Astrocyte (in vitro differentiated cells and primary cell): ENCODE measurements around the gene TNFRSF8. TPM values are rescaled to one million over a fixed set of nuclear protein-coding genes. Genes with fewer than 3 reads are reported as not detected.

Experiments used
- DNase-seq: peaks from one replicate; pipeline ENCODE4 v3.0.0-alpha.2; 2010; ENCODE audit warnings: low read depth
- FAIRE-seq: peaks from 2 replicates; lab custom pipeline; 2011; peaks lifted over from hg19 to GRCh38; lab: Jason Lieb, UNC
- H2AFZ ChIP-seq: 2 replicates; pipeline ENCODE4 v1.6.0; 2012; ENCODE audit warnings: low read depth, low read length, inconsistent platforms
- H3K27ac ChIP-seq: 2 replicates; pipeline ENCODE4 v1.5.1; 2011; ENCODE audit warnings: low read depth, low read length, inconsistent platforms
- H3K27me3 ChIP-seq: 2 replicates; pipeline ENCODE4 v1.6.0; 2011; ENCODE audit warnings: low read length, inconsistent platforms; ENCODE audit not compliant: insufficient read depth
- H3K36me3 ChIP-seq: 2 replicates; pipeline ENCODE4 v1.5.1; 2011; ENCODE audit warnings: low read length, inconsistent platforms; ENCODE audit not compliant: insufficient read depth
- H3K4me1 ChIP-seq: 2 replicates; pipeline ENCODE4 v1.5.1; 2011; ENCODE audit warnings: low read length, inconsistent platforms; ENCODE audit not compliant: insufficient read depth
- H3K4me2 ChIP-seq: 2 replicates; pipeline ENCODE4 v1.6.0; 2012; ENCODE audit warnings: low read length, inconsistent platforms
- H3K4me3 ChIP-seq: 2 replicates; pipeline ENCODE4 v1.5.1; 2011; ENCODE audit warnings: low read depth, mild to moderate bottlenecking, low read length, inconsistent platforms; ENCODE audit not compliant: insufficient read depth
- H3K79me2 ChIP-seq: 2 replicates; pipeline ENCODE4 v1.6.0; 2012; ENCODE audit warnings: mild to moderate bottlenecking, low read length, inconsistent platforms; ENCODE audit not compliant: insufficient read depth
- H3K9ac ChIP-seq: 2 replicates; pipeline ENCODE4 v1.6.0; 2012; ENCODE audit warnings: mild to moderate bottlenecking, low read length, inconsistent platforms
- H3K9me3 ChIP-seq: 2 replicates; pipeline ENCODE4 v1.5.1; 2012; ENCODE audit warnings: low read depth, mild to moderate bottlenecking, low read length, inconsistent platforms; ENCODE audit not compliant: insufficient read depth
- H4K20me1 ChIP-seq: 2 replicates; pipeline ENCODE4 v1.6.0; 2012; ENCODE audit warnings: low read length, inconsistent platforms; ENCODE audit not compliant: insufficient read depth
- H3K27ac Mint-ChIP-seq: one replicate; pipeline ENCODE4 v1.8.0; 2021; ENCODE audit warnings: mild to moderate bottlenecking, mixed read lengths; ENCODE audit not compliant: unreplicated experiment
- H3K27me3 Mint-ChIP-seq: one replicate; pipeline ENCODE4 v1.8.0; 2021; ENCODE audit warnings: low read depth, mixed read lengths; ENCODE audit not compliant: unreplicated experiment
- H3K36me3 Mint-ChIP-seq: one replicate; pipeline ENCODE4 v1.8.0; 2021; ENCODE audit warnings: low read depth, mixed read lengths; ENCODE audit not compliant: unreplicated experiment
- H3K4me1 Mint-ChIP-seq: one replicate; pipeline ENCODE4 v1.8.0; 2021; ENCODE audit warnings: low read depth, mixed read lengths; ENCODE audit not compliant: unreplicated experiment
- H3K4me3 Mint-ChIP-seq: one replicate; pipeline ENCODE4 v1.8.0; 2021; ENCODE audit warnings: mild to moderate bottlenecking, moderate library complexity, mixed read lengths; ENCODE audit not compliant: unreplicated experiment
- H3K9me3 Mint-ChIP-seq: one replicate; pipeline ENCODE4 v1.8.0; 2021; ENCODE audit warnings: mild to moderate bottlenecking, mixed read lengths; ENCODE audit not compliant: unreplicated experiment
- EZH2 ChIP-seq: IDR thresholded peaks from 2 replicates; pipeline ENCODE4 v1.6.1; 2012; ENCODE audit warnings: mild to moderate bottlenecking, low read length, inconsistent platforms; ENCODE audit not compliant: insufficient read depth
- total RNA-seq: library from RNA; stranded (reverse); gene quantifications from 2 replicates; pipeline ENCODE4 v1.2.1, GENCODE V29; 2021
- TF ChIP-seq, protein P1 (sequence below): IDR thresholded peaks from 2 replicates; pipeline ENCODE4 v1.5.1; 2011; ENCODE audit warnings: low read depth, mild to moderate bottlenecking, inconsistent platforms, low read length, moderate library complexity; ENCODE audit not compliant: insufficient read depth

TNFRSF8 gene
- total RNA-seq, 1 donor from 2014 or later = 0.16 TPM

DNA sequence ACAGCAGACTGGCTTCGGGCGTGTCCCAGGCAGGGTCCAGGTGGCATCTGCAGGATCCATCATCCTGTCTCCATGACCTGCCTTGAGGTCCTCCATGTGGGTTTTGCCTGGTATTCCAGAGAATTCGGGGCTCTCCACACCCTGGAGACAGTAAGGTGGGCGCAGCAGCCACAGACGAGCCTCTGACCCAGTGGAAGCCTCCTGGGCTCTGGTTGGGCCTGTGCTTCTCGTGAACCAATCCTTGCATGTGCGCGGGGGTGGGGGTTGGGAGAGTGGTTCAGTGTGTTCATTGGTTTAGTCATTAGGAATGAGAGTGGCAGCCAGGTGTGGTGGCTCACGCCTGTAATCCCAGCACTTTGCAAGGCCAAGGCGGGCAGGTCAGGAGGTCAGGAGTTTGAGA lies 71.6 kb downstream of the TNFRSF8 start:
- FAIRE-seq (no peak), DNase-seq (no peak)
- Histone ChIP-seq H3K9me3 (no peaks in the 10 kb centered on the region), H4K20me1 (no peaks in the 10 kb centered on the region), H2AFZ (no peak overlapping the region), H3K4me3 (no peak overlapping the region), H3K9ac (no peak overlapping the region), H3K4me1 (peaks cover 5% of the 10 kb centered on the region), H3K27ac (no peak overlapping the region), H3K4me2 (no peak overlapping the region), H3K36me3 (no peaks in the 10 kb centered on the region), H3K79me2 (no peaks in the 10 kb centered on the region), H3K27me3 (no peaks in the 10 kb centered on the region)
- TF ChIP-seq EZH2 = no peak
- TF ChIP-seq, protein P1, sequence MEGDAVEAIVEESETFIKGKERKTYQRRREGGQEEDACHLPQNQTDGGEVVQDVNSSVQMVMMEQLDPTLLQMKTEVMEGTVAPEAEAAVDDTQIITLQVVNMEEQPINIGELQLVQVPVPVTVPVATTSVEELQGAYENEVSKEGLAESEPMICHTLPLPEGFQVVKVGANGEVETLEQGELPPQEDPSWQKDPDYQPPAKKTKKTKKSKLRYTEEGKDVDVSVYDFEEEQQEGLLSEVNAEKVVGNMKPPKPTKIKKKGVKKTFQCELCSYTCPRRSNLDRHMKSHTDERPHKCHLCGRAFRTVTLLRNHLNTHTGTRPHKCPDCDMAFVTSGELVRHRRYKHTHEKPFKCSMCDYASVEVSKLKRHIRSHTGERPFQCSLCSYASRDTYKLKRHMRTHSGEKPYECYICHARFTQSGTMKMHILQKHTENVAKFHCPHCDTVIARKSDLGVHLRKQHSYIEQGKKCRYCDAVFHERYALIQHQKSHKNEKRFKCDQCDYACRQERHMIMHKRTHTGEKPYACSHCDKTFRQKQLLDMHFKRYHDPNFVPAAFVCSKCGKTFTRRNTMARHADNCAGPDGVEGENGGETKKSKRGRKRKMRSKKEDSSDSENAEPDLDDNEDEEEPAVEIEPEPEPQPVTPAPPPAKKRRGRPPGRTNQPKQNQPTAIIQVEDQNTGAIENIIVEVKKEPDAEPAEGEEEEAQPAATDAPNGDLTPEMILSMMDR = no peak
- H3K4me3 Mint-ChIP-seq = no peak overlapping the region
- H3K27ac Mint-ChIP-seq = no peak overlapping the region
- peaks cover 25% of the 10 kb centered on the region for H3K27me3 Mint-ChIP-seq
- H3K4me1 Mint-ChIP-seq = no peaks in the 10 kb centered on the region
- H3K9me3 Mint-ChIP-seq = peaks cover 2% of the 10 kb centered on the region
- no peaks in the 10 kb centered on the region for H3K36me3 Mint-ChIP-seq

DNA sequence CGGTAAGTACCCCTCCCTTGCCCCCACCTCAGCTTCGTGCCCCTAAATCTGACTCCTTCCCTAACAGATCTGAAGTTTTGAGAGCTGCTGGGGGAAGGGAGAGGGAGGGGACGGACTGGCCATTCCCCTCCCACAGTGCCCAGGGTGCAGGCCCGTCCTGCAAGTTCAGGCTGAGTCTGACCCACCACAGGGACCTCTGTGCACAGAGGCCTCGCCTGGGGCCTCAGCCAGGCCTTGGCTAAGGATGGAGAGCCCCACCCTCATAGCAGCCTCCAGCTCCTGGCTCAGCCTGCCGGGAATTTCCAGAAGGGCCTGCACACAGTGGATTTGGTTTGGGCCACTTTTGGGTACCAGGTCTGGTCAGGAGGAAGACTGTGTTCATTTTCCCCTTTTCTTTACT lies 72.5 kb downstream of the TNFRSF8 start:
- no peaks in the 10 kb centered on the region for H4K20me1 ChIP-seq

More for the DNA sequence above, 72.5 kb downstream of the TNFRSF8 start:
- Mint-ChIP-seq H3K27ac (no peak overlapping the region), H3K4me3 (no peak overlapping the region), H3K27me3 (peaks cover 17% of the 10 kb centered on the region), H3K4me1 (no peaks in the 10 kb centered on the region), H3K36me3 (no peaks in the 10 kb centered on the region), H3K9me3 (peaks cover 2% of the 10 kb centered on the region)
- H3K4me2 ChIP-seq = no peak overlapping the region
- TF ChIP-seq, protein P1 = no peak
- no peak for TF ChIP-seq EZH2
- H2AFZ ChIP-seq = no peak overlapping the region
- no peak overlapping the region for H3K4me3 ChIP-seq
- FAIRE-seq (no peak), DNase-seq (no peak)
- no peaks in the 10 kb centered on the region for H3K36me3 ChIP-seq
- no peaks in the 10 kb centered on the region for H3K79me2 ChIP-seq
- no peak overlapping the region for H3K27ac ChIP-seq
- no peak overlapping the region for H3K9ac ChIP-seq
- peaks cover 5% of the 10 kb centered on the region for H3K4me1 ChIP-seq
- H3K9me3 ChIP-seq = no peaks in the 10 kb centered on the region
- no peaks in the 10 kb centered on the region for H3K27me3 ChIP-seq
